Measurements from ENCODE around the gene CDK14. TPM values are rescaled to one million over a fixed set of nuclear protein-coding genes. Genes with fewer than 3 reads are reported as not detected.

Gene CDK14
- total and polyA plus RNA-seq, 2 of the 8 experiments (the other 6 are each of a cell fraction or from before 2014, with no cell fraction given) = 5.5 to 47.3 TPM

DNA sequence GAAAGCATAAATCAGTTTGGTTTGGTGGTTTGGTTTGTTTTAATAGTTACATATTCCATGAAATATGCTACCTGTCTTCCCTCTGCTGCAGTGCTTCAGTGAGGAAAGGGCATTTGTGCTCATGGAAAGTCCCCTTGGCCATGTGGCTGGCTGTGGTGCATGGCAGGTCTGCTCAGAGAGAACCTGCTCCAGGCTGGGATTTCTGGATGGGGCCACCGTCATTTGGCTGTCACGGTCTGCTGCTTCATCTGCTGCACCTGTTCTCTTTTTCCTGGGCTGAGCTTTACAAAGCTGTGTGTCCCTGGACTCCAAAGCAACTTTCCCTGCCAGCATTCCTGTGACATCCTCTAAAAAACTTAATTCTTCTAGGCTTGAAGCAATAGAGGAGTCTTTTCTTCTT, 8.9 kb downstream of the CDK14 start:
- Histone ChIP-seq H3K9ac (replicated peaks in 1 of 4; ENCODE audit: extremely low read depth in 1 of 4, low read depth in 3 of 4, low read length in 3 of 4) (no peak overlapping the region), H3K14ac (ENCODE audit: insufficient read length) (no peak overlapping the region), H2BK5ac (ENCODE audit: low read depth, low read length) (no peak overlapping the region), H3K27me3 (replicated peaks in 1 of 4; ENCODE audit: control insufficient read depth in 3 of 4, extremely low read depth in 1 of 4, insufficient read depth in 3 of 4, low read length in 3 of 4) (no peaks in the 10 kb centered on the region), H4K8ac (ENCODE audit: extremely low read depth, insufficient read depth, low read length) (no peak overlapping the region), H3K4me3 (ENCODE audit: extremely low read depth in 1 of 4, insufficient read depth in 2 of 4, low read depth in 3 of 4, low read length in 4 of 4) (no peak overlapping the region), H2AFZ (ENCODE audit: low read length) (no peak overlapping the region), H2AK5ac (ENCODE audit: low read depth, low read length) (no peak overlapping the region), H2BK20ac (ENCODE audit: low read length) (no peak overlapping the region), H3K27ac (ENCODE audit: low read depth, low read length) (no peak overlapping the region), H3K18ac (ENCODE audit: extremely low read depth, low read length) (no peak overlapping the region), H4K5ac (ENCODE audit: insufficient read length, low read depth, low read length) (no peak overlapping the region), H3K79me2 (ENCODE audit: control insufficient read depth in 1 of 2, insufficient read depth in 2 of 2, low read length in 2 of 2) (peaks cover 0 to 53% of the 10 kb centered on the region in 2 experiments; a peak in 2 of 4 replicates), H2BK120ac (replicated peaks; ENCODE audit: low read depth, low read length) (no peak overlapping the region), H3K56ac (replicated peaks; ENCODE audit: insufficient read length, low read depth, low read length) (no peak overlapping the region), H2BK15ac (ENCODE audit: low read length) (no peak overlapping the region), H3K4me1 (replicated peaks in 1 of 4; ENCODE audit: control insufficient read depth in 3 of 4, insufficient read depth in 4 of 4, low read length in 3 of 4) (0 out of 7 replicates have a peak, but pooled peaks cover 0 to 3% (median under 1%) of the 10 kb centered on the region in 4 experiments), H3K23ac (ENCODE audit: insufficient read length) (no peak overlapping the region), H3K23me2 (ENCODE audit: low read depth, low read length) (no peaks in the 10 kb centered on the region), H4K91ac (replicated peaks; ENCODE audit: insufficient read length, low read length) (no peak overlapping the region), H4K20me1 (replicated peaks in 1 of 2; ENCODE audit: control insufficient read depth in 1 of 2, insufficient read depth in 2 of 2, low read length in 2 of 2) (peaks cover 0 to 2% of the 10 kb centered on the region in 2 experiments), H3K79me1 (ENCODE audit: low read depth, low read length) (no peaks in the 10 kb centered on the region), H3K4me2 (ENCODE audit: insufficient read depth in 1 of 2, low read depth in 2 of 2, low read length in 2 of 2) (no peak overlapping the region), H3K36me3 (ENCODE audit: control insufficient read depth in 2 of 4, insufficient read depth in 4 of 4, low read length in 3 of 4) (no peaks in the 10 kb centered on the region), H2BK12ac (ENCODE audit: low read depth, low read length) (no peak overlapping the region), H3K4ac (replicated peaks; ENCODE audit: insufficient read length, low read depth, low read length) (no peak overlapping the region), H3K9me3 (ENCODE audit: insufficient read depth in 2 of 2, low read depth in 1 of 2, low read length in 1 of 2) (no peaks in the 10 kb centered on the region)
- CTCF ChIA-PET (ENCODE audit: partially characterized antibody) = interaction anchor here (1.0 to 2.0 kb wide), 5 partner anchors 9 to 24 kb away, joined by 4 to 7 read pairs (median 5); partner anchors contain the start of gene CDK14
- no peak for DNase-seq (ENCODE audit: low read depth in 1 of 2, low spot score in 2 of 2)
- TF ChIP-seq CEBPB (IDR thresholded peaks at IDR 0.05; ENCODE audit: low read depth, low read length) = no peak
- TF ChIP-seq SIN3A (conservative IDR thresholded peaks at IDR 0.05 in 1 of 2, IDR thresholded peaks at IDR 0.05 in 1 of 2; ENCODE audit: low read depth in 1 of 2, low read length in 2 of 2) = no peak
- TF ChIP-seq JUND (IDR thresholded peaks at IDR 0.05; ENCODE audit: low read length) = no peak
- no peak for TF ChIP-seq ASH2L (IDR thresholded peaks at IDR 0.05; ENCODE audit: low read length)
- no peak for FAIRE-seq
- POLR2A ChIA-PET (ENCODE audit: partially characterized antibody) = no interaction called here
- 92% methylated on average over 2 of the region's 2 CpGs; no CpG with 5 or more reads in 1 of the 2 experiments for WGBS, 2 experiments (ENCODE audit: extremely low coverage in 1 of 2, insufficient coverage in 1 of 2, insufficient read length in 1 of 2, insufficient replicate concordance in 2 of 2, low coverage in 1 of 2, low lambda C conversion rate in 2 of 2, missing lambda C conversion rate in 1 of 2)
